ENCODE measurements around the gene RASSF5. TPM values are rescaled to one million over a fixed set of nuclear protein-coding genes. Genes with fewer than 3 reads are reported as not detected.

The RASSF5 gene
- total RNA-seq, 1 experiment from 2014 or later, result 1.3 TPM

DNA sequence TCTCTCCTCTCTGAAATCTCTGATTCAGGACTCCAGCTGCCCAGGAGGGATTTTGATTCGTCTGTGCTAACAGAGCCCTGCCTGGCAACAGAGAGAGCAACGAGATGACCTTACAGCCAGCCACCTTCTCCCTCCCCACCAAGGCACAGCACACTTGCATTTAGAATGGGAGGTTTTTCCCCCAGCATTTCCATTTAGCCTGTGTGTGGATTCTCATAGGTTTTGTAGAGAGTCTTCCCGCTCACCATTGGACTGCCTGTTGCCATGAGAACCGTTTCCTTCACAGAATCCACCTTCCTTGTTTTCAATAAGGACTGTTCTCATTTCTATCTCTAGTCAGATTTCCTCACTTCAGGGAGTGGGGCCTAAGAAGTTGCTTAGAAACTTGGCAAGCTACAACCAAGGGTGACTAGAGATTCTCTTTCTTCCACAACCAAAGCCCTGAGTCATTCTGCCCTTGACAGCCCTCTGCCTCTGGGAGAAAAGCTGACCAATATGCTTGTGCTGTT, 42.8 kb upstream of the RASSF5 start:
- intact Hi-C loops (cut with micrococcal nuclease; ENCODE audit: unreplicated experiment), result no loop called here
- CTCF ChIA-PET, result interaction anchor here (0.6 to 2.3 kb wide), 2 partner anchors 11 to 15 kb away, joined by 4 to 6 read pairs; no protein-coding TSS in a partner anchor
- DNase-seq, result no peak
- Mint-ChIP-seq H3K9me3 (ENCODE audit: unreplicated experiment) (no peaks in the 10 kb centered on the region), H3K36me3 (ENCODE audit: insufficient read depth, unreplicated experiment) (no peaks in the 10 kb centered on the region), H3K4me3 (ENCODE audit: unreplicated experiment) (no peak overlapping the region), H3K27me3 (ENCODE audit: insufficient read depth, unreplicated experiment) (no peaks in the 10 kb centered on the region), H3K4me1 (ENCODE audit: low read depth, unreplicated experiment) (peaks cover 14% of the 10 kb centered on the region), H3K27ac (ENCODE audit: unreplicated experiment) (no peak overlapping the region)
- no peak overlapping the region for H3K4me3 ChIP-seq (ENCODE audit: low read depth, low read length)
- peaks cover 13% of the 10 kb centered on the region for H3K4me1 ChIP-seq
- no TSS peak for BruUV-seq (replicated peaks)
- no peaks in the 10 kb centered on the region for H3K27me3 ChIP-seq (replicated peaks; ENCODE audit: control insufficient read depth, insufficient read depth, low read length)
- POLR2A ChIA-PET, result no interaction called here
- no peaks in the 10 kb centered on the region for H3K36me3 ChIP-seq (ENCODE audit: control insufficient read depth, insufficient read depth, low read length)
- TF ChIP-seq, protein P1, sequence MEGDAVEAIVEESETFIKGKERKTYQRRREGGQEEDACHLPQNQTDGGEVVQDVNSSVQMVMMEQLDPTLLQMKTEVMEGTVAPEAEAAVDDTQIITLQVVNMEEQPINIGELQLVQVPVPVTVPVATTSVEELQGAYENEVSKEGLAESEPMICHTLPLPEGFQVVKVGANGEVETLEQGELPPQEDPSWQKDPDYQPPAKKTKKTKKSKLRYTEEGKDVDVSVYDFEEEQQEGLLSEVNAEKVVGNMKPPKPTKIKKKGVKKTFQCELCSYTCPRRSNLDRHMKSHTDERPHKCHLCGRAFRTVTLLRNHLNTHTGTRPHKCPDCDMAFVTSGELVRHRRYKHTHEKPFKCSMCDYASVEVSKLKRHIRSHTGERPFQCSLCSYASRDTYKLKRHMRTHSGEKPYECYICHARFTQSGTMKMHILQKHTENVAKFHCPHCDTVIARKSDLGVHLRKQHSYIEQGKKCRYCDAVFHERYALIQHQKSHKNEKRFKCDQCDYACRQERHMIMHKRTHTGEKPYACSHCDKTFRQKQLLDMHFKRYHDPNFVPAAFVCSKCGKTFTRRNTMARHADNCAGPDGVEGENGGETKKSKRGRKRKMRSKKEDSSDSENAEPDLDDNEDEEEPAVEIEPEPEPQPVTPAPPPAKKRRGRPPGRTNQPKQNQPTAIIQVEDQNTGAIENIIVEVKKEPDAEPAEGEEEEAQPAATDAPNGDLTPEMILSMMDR (IDR thresholded peaks at IDR 0.05; ENCODE audit: insufficient read depth in 1 of 2, low read depth in 1 of 2, low read length in 1 of 2, severe bottlenecking in 1 of 2, unreplicated experiment in 1 of 2), result no peak
- no peaks in the 10 kb centered on the region for H3K9me3 ChIP-seq

DNA sequence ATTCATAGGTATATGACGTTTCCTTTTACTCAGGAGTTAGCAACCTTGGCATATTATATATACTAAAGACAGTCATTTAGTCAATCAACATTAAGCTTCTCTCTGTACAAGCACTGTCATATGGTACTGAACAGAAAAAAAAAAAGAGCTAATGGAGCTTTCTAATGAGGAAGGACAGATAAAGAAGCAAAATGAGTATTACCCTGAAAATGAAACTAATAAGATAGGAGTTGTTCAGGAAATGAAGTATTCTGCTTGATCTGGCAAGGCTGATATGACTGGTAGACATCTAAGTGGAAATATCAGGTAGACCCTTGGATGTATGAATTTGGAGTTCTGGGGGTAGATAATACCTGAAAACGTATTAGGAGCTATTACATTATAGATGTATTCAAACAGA, 41.4 kb upstream of the RASSF5 start:
- Histone ChIP-seq H3K4me1 (peaks cover 20% of the 10 kb centered on the region), H3K27me3 (replicated peaks; ENCODE audit: control insufficient read depth, insufficient read depth, low read length) (no peaks in the 10 kb centered on the region), H3K9me3 (no peaks in the 10 kb centered on the region), H3K4me3 (ENCODE audit: low read depth, low read length) (no peak overlapping the region), H3K36me3 (ENCODE audit: control insufficient read depth, insufficient read depth, low read length) (no peaks in the 10 kb centered on the region)
- H3K4me1 Mint-ChIP-seq (ENCODE audit: low read depth, unreplicated experiment), result peaks cover 23% of the 10 kb centered on the region
- no peak for DNase-seq
- no TSS peak for BruUV-seq (replicated peaks)
- no peaks in the 10 kb centered on the region for H3K9me3 Mint-ChIP-seq (ENCODE audit: unreplicated experiment)
- no peaks in the 10 kb centered on the region for H3K27me3 Mint-ChIP-seq (ENCODE audit: insufficient read depth, unreplicated experiment)
- TF ChIP-seq, protein P1 (IDR thresholded peaks at IDR 0.05; ENCODE audit: insufficient read depth in 1 of 2, low read depth in 1 of 2, low read length in 1 of 2, severe bottlenecking in 1 of 2, unreplicated experiment in 1 of 2), result no peak
- CTCF ChIA-PET, result interaction anchor here (2.3 kb wide), 1 partner anchor 14 kb away, joined by 6 read pairs; no protein-coding TSS in a partner anchor
- H3K4me3 Mint-ChIP-seq (ENCODE audit: unreplicated experiment), result no peak overlapping the region
- H3K36me3 Mint-ChIP-seq (ENCODE audit: insufficient read depth, unreplicated experiment), result no peaks in the 10 kb centered on the region
- POLR2A ChIA-PET, result no interaction called here
- no peak overlapping the region for H3K27ac Mint-ChIP-seq (ENCODE audit: unreplicated experiment)
- intact Hi-C loops (cut with micrococcal nuclease; ENCODE audit: unreplicated experiment), result no loop called here

GRCh38 chr1:206466840-206467649, 40.3 kb upstream of the RASSF5 start:
- Mint-ChIP-seq H3K9me3 (ENCODE audit: unreplicated experiment) (no peaks in the 10 kb centered on the region), H3K4me1 (ENCODE audit: low read depth, unreplicated experiment) (peaks cover 23% of the 10 kb centered on the region), H3K36me3 (ENCODE audit: insufficient read depth, unreplicated experiment) (peaks cover 4% of the 10 kb centered on the region), H3K27ac (ENCODE audit: unreplicated experiment) (no peak overlapping the region), H3K4me3 (ENCODE audit: unreplicated experiment) (no peak overlapping the region), H3K27me3 (ENCODE audit: insufficient read depth, unreplicated experiment) (no peaks in the 10 kb centered on the region)
- BruUV-seq (replicated peaks), result no TSS peak
- TF ChIP-seq, protein P1 (IDR thresholded peaks at IDR 0.05; ENCODE audit: insufficient read depth in 1 of 2, low read depth in 1 of 2, low read length in 1 of 2, severe bottlenecking in 1 of 2, unreplicated experiment in 1 of 2), result no peak
- POLR2A ChIA-PET, result no interaction called here
- no peaks in the 10 kb centered on the region for H3K27me3 ChIP-seq (replicated peaks; ENCODE audit: control insufficient read depth, insufficient read depth, low read length)
- no peak for DNase-seq
- no peak overlapping the region for H3K4me3 ChIP-seq (ENCODE audit: low read depth, low read length)
- H3K4me1 ChIP-seq, result peaks cover 20% of the 10 kb centered on the region
- H3K36me3 ChIP-seq (ENCODE audit: control insufficient read depth, insufficient read depth, low read length), result no peaks in the 10 kb centered on the region
- intact Hi-C loops (cut with micrococcal nuclease; ENCODE audit: unreplicated experiment), result no loop called here
- CTCF ChIA-PET, result interaction anchor here (0.7 to 0.8 kb wide), 2 partner anchors 12 to 938 kb away, joined by 3 read pairs; no protein-coding TSS in a partner anchor
- no peaks in the 10 kb centered on the region for H3K9me3 ChIP-seq
